Spinal cord (tissue), 10 donors: ENCODE data around the gene FCHSD2. TPM values are rescaled to one million over a fixed set of nuclear protein-coding genes. Genes with fewer than 3 reads are reported as not detected.

Source experiments
- DNase-seq, 6 donors: peaks; one replicate each; pipeline versions ENCODE4 v3.0.0 to v3.0.0-alpha.2; 2013 to 2015; ENCODE audit warnings: low spot score in 6 of 6, low read depth in 4 of 6
- H3K27ac ChIP-seq: one replicate; pipeline ENCODE4 v1.5.1; 2013; ENCODE audit warnings: low read depth, low read length, control low read depth
- H3K27me3 ChIP-seq: one replicate; pipeline ENCODE4 v1.6.1; 2013; ENCODE audit warnings: low read length; ENCODE audit not compliant: control insufficient read depth, insufficient read depth
- H3K36me3 ChIP-seq: one replicate; pipeline ENCODE4 v1.6.1; 2013; ENCODE audit warnings: low read length; ENCODE audit not compliant: control insufficient read depth, insufficient read depth
- H3K4me1 ChIP-seq: one replicate; pipeline ENCODE4 v1.6.1; 2013; ENCODE audit warnings: low read length; ENCODE audit not compliant: control insufficient read depth, insufficient read depth
- H3K4me3 ChIP-seq: one replicate; pipeline ENCODE4 v1.5.1; 2013; ENCODE audit warnings: low read depth, low read length, control low read depth
- H3K9me3 ChIP-seq: one replicate; pipeline ENCODE4 v1.6.1; 2013; ENCODE audit warnings: low read length; ENCODE audit not compliant: control insufficient read depth, insufficient read depth
- WGBS: methylation state at CpG from one replicate; pipeline ENCODE4 v1.1.5; 2013; ENCODE audit warnings: missing lambda C conversion rate; ENCODE audit not compliant: insufficient coverage; 5-methylcytosine and 5-hydroxymethylcytosine counted together
- polyA plus RNA-seq, 2 donors: library from polyadenylated mRNA; unstranded; fragments of 120-200 nt; gene quantifications; one replicate each; pipeline ENCODE4 v1.2.1, GENCODE V29; 2013; ENCODE audit not compliant: insufficient read length in 2 of 2
- total RNA-seq, 2 donors: library from RNA; depleted of rRNA in 1 of 2; stranded (reverse); fragments of 120-200 nt in 1 of 2; fragments of >200 nt in 1 of 2; gene quantifications; one replicate each; pipeline versions ENCODE4 v1.2.3 to v1.2.4, GENCODE V29; 2013 to 2014
- donor health status: healthy.

The FCHSD2 gene
- total and polyA plus RNA-seq, 4 donors = 43.4 to 82.0 (median 58.8) TPM

DNA sequence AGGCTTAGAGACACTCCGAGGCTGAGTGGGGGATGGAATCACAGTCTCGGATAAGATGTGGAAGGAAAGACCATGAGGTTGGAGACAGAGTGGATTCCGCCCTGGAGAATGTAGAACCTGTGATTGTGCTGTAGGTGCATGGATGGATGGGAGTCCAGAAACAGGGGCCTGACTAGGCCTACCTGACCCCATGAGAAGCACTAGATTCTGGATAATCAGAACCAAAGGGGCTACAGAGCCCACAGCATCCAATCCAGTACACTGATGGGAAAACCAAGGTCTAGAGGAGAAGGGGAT is 32.3 kb upstream of the FCHSD2 start:
- no peak overlapping the region for H3K27ac ChIP-seq
- 95% methylated on average over 3 of the region's 3 CpGs for WGBS

GRCh38 chr11:73173755-73174494 is 31.8 kb upstream of the FCHSD2 start:
- Histone ChIP-seq H3K4me3 (no peak overlapping the region), H3K27me3 (no peaks in the 10 kb centered on the region), H3K4me1 (peaks cover 25% of the 10 kb centered on the region), H3K36me3 (no peaks in the 10 kb centered on the region), H3K27ac (no peak overlapping the region), H3K9me3 (no peaks in the 10 kb centered on the region)
- 84% methylated on average over 11 of the region's 11 CpGs for WGBS
- no peak for DNase-seq

More for the DNA sequence above, 32.3 kb upstream of the FCHSD2 start:
- Histone ChIP-seq H3K9me3 (no peaks in the 10 kb centered on the region), H3K4me1 (peaks cover 25% of the 10 kb centered on the region), H3K36me3 (no peaks in the 10 kb centered on the region), H3K27me3 (no peaks in the 10 kb centered on the region), H3K4me3 (no peak overlapping the region)
- DNase-seq = no peak

DNA sequence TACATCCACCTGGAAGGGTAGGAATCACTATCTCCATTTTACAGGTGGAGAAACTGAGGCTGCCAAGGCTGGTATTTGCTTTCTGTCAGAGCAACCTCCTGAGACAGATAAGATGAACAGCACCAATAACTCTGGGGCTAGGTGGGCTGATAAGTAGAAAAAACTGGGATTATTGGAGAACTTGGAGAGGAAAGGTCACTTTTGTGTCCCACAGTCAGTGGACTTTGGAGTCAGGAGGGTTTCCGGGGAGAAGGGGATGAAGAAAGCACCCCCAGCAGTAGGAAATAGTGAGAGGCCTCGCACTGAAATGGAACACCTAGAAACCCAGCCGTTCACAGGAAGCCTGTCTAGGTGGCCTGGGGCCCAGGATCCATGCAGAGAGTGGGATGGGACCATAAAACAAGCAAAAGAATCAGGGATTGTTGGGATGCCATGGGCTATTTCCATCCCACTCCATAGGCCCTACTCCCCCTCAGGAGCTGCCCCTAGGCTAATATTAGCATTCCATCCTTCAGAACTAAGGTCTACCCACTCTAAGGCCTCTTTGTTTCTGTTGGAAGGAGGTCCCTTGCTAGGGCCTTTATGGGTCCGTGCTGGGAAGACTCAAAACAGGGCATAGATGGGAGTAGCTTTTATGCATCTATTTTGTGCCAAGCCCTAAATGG is 31.0 kb upstream of the FCHSD2 start:
- Histone ChIP-seq H3K9me3 (no peaks in the 10 kb centered on the region), H3K4me3 (no peak overlapping the region), H3K27ac (no peak overlapping the region), H3K27me3 (no peaks in the 10 kb centered on the region), H3K4me1 (peaks cover 24% of the 10 kb centered on the region), H3K36me3 (no peaks in the 10 kb centered on the region)
- no peak for DNase-seq
- WGBS = 55% methylated on average over 4 of the region's 4 CpGs

GRCh38 chr11:73171436-73172161 is 29.5 kb upstream of the FCHSD2 start:
- Histone ChIP-seq H3K9me3 (no peaks in the 10 kb centered on the region), H3K27me3 (no peaks in the 10 kb centered on the region), H3K36me3 (no peaks in the 10 kb centered on the region), H3K4me1 (peaks cover 8% of the 10 kb centered on the region), H3K4me3 (no peak overlapping the region), H3K27ac (no peak overlapping the region)
- DNase-seq = no peak
- 91% methylated on average over 7 of the region's 8 CpGs for WGBS

GRCh38 chr11:73170140-73170539 is 28.0 kb upstream of the FCHSD2 start:
- Histone ChIP-seq H3K4me3 (no peak overlapping the region), H3K27ac (no peak overlapping the region), H3K27me3 (no peaks in the 10 kb centered on the region), H3K36me3 (no peaks in the 10 kb centered on the region), H3K9me3 (no peaks in the 10 kb centered on the region), H3K4me1 (peaks cover 4% of the 10 kb centered on the region)
- 82% methylated on average over 2 of the region's 2 CpGs for WGBS
- DNase-seq = no peak

DNA sequence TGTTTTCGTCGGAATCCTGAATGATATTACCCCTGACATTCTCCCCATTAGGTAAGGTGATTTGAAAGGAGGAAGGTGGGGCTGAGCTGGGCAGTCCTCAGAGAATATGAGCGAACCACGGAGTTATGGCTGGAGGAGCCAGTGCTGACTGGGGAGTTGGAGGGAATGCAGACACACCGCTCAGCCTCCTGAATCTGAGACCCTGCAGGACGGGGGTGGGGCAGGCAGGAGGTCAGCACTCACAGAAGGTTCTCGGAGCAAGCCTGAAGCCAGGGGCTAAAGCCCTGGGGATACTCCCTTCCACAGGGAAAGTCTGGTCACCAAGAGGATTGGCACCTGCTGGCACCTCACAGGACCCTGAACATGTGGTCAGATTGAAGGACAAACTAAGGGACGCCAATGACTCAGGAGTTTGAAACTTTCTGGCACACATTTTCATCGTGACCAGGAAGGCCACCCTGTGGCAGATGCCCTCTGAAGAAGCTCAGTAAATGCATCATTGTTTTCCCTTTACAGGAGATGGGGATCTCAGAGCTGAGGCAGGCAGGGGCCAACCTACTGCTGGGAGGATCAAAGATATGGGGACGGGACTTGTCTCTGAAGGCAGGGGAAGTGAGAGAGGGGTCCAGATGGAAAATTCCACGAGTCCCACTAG is 26.9 kb upstream of the FCHSD2 start:
- Histone ChIP-seq H3K4me3 (no peak overlapping the region), H3K4me1 (peaks cover 4% of the 10 kb centered on the region), H3K9me3 (no peaks in the 10 kb centered on the region), H3K27me3 (no peaks in the 10 kb centered on the region), H3K36me3 (no peaks in the 10 kb centered on the region), H3K27ac (no peak overlapping the region)
- WGBS = 49% methylated on average over 8 of the region's 11 CpGs
- no peak for DNase-seq

GRCh38 chr11:73167363-73167954 is 25.3 kb upstream of the FCHSD2 start:
- no peak for DNase-seq
- Histone ChIP-seq H3K27ac (no peak overlapping the region), H3K9me3 (no peaks in the 10 kb centered on the region), H3K4me1 (no peaks in the 10 kb centered on the region), H3K27me3 (no peaks in the 10 kb centered on the region), H3K4me3 (no peak overlapping the region), H3K36me3 (no peaks in the 10 kb centered on the region)
- 68% methylated on average over 2 of the region's 3 CpGs for WGBS

DNA sequence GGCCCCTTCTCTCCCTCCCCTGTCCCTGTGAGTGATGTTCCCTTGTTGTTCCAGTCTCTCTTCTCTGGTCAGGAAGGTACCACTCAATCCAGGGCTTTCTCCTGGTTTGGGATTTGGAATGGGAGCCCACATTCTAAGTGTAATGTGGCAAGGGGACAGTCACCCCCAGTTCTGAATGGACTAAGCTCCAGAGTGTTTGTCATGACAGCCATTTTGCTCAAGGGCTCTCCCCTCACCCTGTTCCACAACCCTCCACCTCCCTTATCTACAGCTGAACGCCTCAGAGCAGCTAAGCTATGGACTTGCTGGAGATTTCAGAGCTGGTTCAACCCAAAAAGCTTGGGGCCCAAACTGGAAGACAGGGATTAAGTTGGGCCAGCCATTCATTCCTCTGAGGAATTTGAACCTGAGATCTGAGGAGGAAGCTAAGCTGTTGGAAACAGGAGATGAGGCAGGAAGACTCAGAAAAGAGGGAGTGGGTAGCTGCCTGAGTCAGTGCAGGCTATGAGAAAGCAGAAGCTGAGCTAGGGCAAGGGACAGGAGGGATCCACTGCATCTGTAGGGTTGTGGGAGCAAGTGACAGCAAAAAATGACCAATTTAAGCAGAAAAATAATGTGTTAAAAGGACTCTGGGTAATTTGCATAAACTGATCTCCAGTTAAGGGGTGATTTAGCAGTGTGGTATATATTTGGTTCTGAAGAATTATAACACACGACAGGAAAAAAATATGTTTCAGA is 22.9 kb upstream of the FCHSD2 start:
- Histone ChIP-seq H3K27me3 (no peaks in the 10 kb centered on the region), H3K4me1 (no peaks in the 10 kb centered on the region), H3K4me3 (no peak overlapping the region), H3K36me3 (no peaks in the 10 kb centered on the region), H3K9me3 (no peaks in the 10 kb centered on the region), H3K27ac (no peak overlapping the region)
- 100% methylated on average over 1 of the region's 2 CpGs for WGBS
- DNase-seq = no peak

DNA sequence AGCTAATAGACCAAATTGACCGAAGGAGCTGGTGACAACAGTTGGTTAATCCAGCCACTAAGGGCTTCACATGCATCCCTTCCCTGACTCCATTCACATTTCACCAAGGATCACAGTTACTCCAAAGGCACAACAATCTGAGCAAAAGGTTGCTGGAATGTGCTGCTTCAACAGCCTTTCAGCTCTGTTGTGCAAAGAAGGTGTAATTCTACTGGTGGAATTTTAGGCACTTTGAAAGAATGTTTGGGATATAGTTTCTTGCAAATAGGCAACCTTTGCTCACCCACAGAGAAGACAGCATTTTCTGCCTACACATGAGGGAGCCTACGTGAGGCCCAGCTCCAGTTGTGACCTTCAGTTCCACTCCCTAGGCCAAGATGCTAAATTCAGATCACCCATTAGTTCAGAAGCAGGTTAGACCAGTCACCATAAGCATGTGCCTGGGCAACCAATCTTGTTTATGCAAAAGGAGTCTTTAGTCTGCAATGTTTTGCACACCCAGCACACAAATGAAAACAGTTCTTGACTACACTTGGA is 21.6 kb upstream of the FCHSD2 start:
- Histone ChIP-seq H3K27me3 (no peaks in the 10 kb centered on the region), H3K36me3 (no peaks in the 10 kb centered on the region), H3K27ac (no peak overlapping the region), H3K4me1 (no peaks in the 10 kb centered on the region), H3K9me3 (no peaks in the 10 kb centered on the region), H3K4me3 (no peak overlapping the region)
- 94% methylated on average over 2 of the region's 2 CpGs for WGBS
- no peak for DNase-seq
